Liver (tissue), 9 donors: ENCODE measurements around the gene FBLN1. TPM values are rescaled to one million over a fixed set of nuclear protein-coding genes. Genes with fewer than 3 reads are reported as not detected.
"Not testable (repeated sequence)": the region's sequence is repeated elsewhere in the genome, so short reads cannot be mapped to it uniquely, and the experiment has no call there.

Source experiments
- DNase-seq: peaks from one replicate; pipeline ENCODE4 v3.0.0-alpha.2; 2017; ENCODE audit warnings: low spot score
- H3K27ac ChIP-seq, 2 donors: one replicate each; pipeline ENCODE4 v1.7.0; 2013; ENCODE audit warnings: inconsistent platforms in 2 of 2, low read length in 2 of 2, control low read depth in 1 of 2, low read depth in 1 of 2, mild to moderate bottlenecking in 1 of 2
- H3K27me3 ChIP-seq, 4 donors: one replicate each; pipeline versions ENCODE4 v1.6.1 to v1.7.0; 2013; ENCODE audit warnings: low read length in 3 of 4, inconsistent platforms in 1 of 4, mild to moderate bottlenecking in 1 of 4, moderate library complexity in 1 of 4; ENCODE audit not compliant: control insufficient read depth in 4 of 4, insufficient read depth in 4 of 4
- H3K36me3 ChIP-seq, 4 donors: one replicate each; pipeline versions ENCODE4 v1.6.1 to v1.7.0; 2013; ENCODE audit warnings: low read length in 3 of 4, mild to moderate bottlenecking in 3 of 4, low read depth in 1 of 4, moderate library complexity in 1 of 4; ENCODE audit not compliant: control insufficient read depth in 4 of 4, insufficient read depth in 3 of 4
- H3K4me1 ChIP-seq, 4 donors: one replicate each; pipeline versions ENCODE4 v1.6.1 to v1.7.0; 2013; ENCODE audit warnings: low read length in 3 of 4, mild to moderate bottlenecking in 3 of 4, moderate library complexity in 1 of 4; ENCODE audit not compliant: control insufficient read depth in 4 of 4, insufficient read depth in 4 of 4
- H3K4me3 ChIP-seq, 3 donors: one replicate each; pipeline versions ENCODE4 v1.6.1 to v1.7.0; 2013; ENCODE audit warnings: low read length in 3 of 3, control low read depth in 1 of 3, low read depth in 1 of 3, mild to moderate bottlenecking in 1 of 3
- H3K9ac ChIP-seq, 2 donors: one replicate each; pipeline ENCODE4 v1.7.0; 2013; ENCODE audit warnings: low read length in 2 of 2, mild to moderate bottlenecking in 2 of 2, moderate library complexity in 2 of 2, control low read depth in 1 of 2, low read depth in 1 of 2
- H3K9me3 ChIP-seq, 4 donors: one replicate each; pipeline versions ENCODE4 v1.6.1 to v1.7.0; 2013; ENCODE audit warnings: low read length in 3 of 4; ENCODE audit not compliant: control insufficient read depth in 4 of 4
- EGR1 ChIP-seq, 2 donors: IDR thresholded peaks; 2 replicates each; pipeline ENCODE4 v1.6.1; 2016 to 2018; ENCODE audit warnings: antibody characterized with exemption in 2 of 2, low read depth in 2 of 2
- FOXA1 ChIP-seq: IDR thresholded peaks from 2 replicates; pipeline ENCODE4 v1.6.1; 2016; ENCODE audit warnings: antibody characterized with exemption
- FOXA2 ChIP-seq: IDR thresholded peaks from 2 replicates; pipeline ENCODE4 v1.6.1; 2016; ENCODE audit warnings: antibody characterized with exemption
- GABPA ChIP-seq, 2 donors: IDR thresholded peaks in 1 of 2; conservative IDR thresholded peaks in 1 of 2; 2 replicates each; pipeline ENCODE4 v1.6.1; 2016; ENCODE audit warnings: antibody characterized with exemption in 2 of 2, mild to moderate bottlenecking in 1 of 2, moderate library complexity in 1 of 2
- HNF4A ChIP-seq, 2 donors: conservative IDR thresholded peaks; 2 replicates each; pipeline ENCODE4 v1.6.1; 2016; ENCODE audit warnings: antibody characterized with exemption in 2 of 2, mild to moderate bottlenecking in 2 of 2
- HNF4G ChIP-seq: IDR thresholded peaks from 2 replicates; pipeline ENCODE4 v1.6.1; 2016; ENCODE audit warnings: antibody characterized with exemption
- JUND ChIP-seq, 2 donors: IDR thresholded peaks; 2 replicates each; pipeline ENCODE4 v1.6.1; 2016; ENCODE audit warnings: antibody characterized with exemption in 2 of 2
- NR2F2 ChIP-seq: IDR thresholded peaks from 2 replicates; pipeline ENCODE4 v1.6.1; 2016; ENCODE audit warnings: antibody characterized with exemption
- RAD21 ChIP-seq, 2 donors: IDR thresholded peaks; 2 replicates each; pipeline ENCODE4 v1.6.1; 2016; ENCODE audit warnings: antibody characterized with exemption in 2 of 2, mild to moderate bottlenecking in 2 of 2
- RXRA ChIP-seq, 2 donors: IDR thresholded peaks; 2 replicates each; pipeline ENCODE4 v1.6.1; 2017 to 2018; ENCODE audit warnings: antibody characterized with exemption in 2 of 2, mild to moderate bottlenecking in 1 of 2
- SP1 ChIP-seq: IDR thresholded peaks from 2 replicates; pipeline ENCODE4 v1.6.1; 2018; ENCODE audit warnings: antibody characterized with exemption, mild to moderate bottlenecking
- TAF1 ChIP-seq: conservative IDR thresholded peaks from 2 replicates; pipeline ENCODE4 v1.6.1; 2016; ENCODE audit warnings: antibody characterized with exemption, mild to moderate bottlenecking
- YY1 ChIP-seq: IDR thresholded peaks from 2 replicates; pipeline ENCODE4 v1.6.1; 2016; ENCODE audit warnings: antibody characterized with exemption, mild to moderate bottlenecking
- WGBS: extraction: QIAGEN DNeasy Blood & Tissue Kit; methylation state at CpG from one replicate; pipeline ENCODE4 v1.1.7; 2013; 5-methylcytosine and 5-hydroxymethylcytosine counted together
- polyA plus RNA-seq, 2 donors: library from polyadenylated mRNA; stranded (reverse) in 1 of 2; unstranded in 1 of 2; fragments of 200-250 nt in 1 of 2; fragments of >200 nt in 1 of 2; fragmentation: Nextera tagmentation in 1 of 2; extraction: Ambion mirVana in 1 of 2; gene quantifications; one replicate each; pipeline versions ENCODE4 v1.2.1 to v1.2.3, GENCODE V29; 2013 to 2015
- total RNA-seq, 2 donors: library from RNA; depleted of rRNA; stranded (reverse); fragments of >200 nt; gene quantifications; one replicate each; pipeline ENCODE4 v1.2.3, GENCODE V29; 2014
- TF ChIP-seq, protein P1 (sequence below): fragments of 150-350 bp; IDR thresholded peaks from 2 replicates; pipeline ENCODE4 v1.5.1; 2017; ENCODE audit warnings: improper control_type of control experiment, low read depth, low read length; ENCODE audit not compliant: missing input control
- TF ChIP-seq, protein P2 (sequence below): IDR thresholded peaks from 2 replicates; pipeline ENCODE4 v1.6.1; 2016; ENCODE audit warnings: antibody characterized with exemption
- TF ChIP-seq, protein P3 (sequence below): IDR thresholded peaks from 2 replicates; pipeline ENCODE4 v1.6.1; 2016; ENCODE audit warnings: antibody characterized with exemption
- TF ChIP-seq, protein P4 (sequence below): IDR thresholded peaks from 2 replicates; pipeline ENCODE4 v1.6.1; 2016; ENCODE audit warnings: antibody characterized with exemption, mild to moderate bottlenecking
- TF ChIP-seq, protein P5 (sequence below): IDR thresholded peaks from 2 replicates; pipeline ENCODE4 v1.6.1; 2016; ENCODE audit warnings: antibody characterized with exemption
- donor health status: healthy.
- donor health status: healthy.
- donor health status: healthy.
- donor health status: healthy.
- donor health status: healthy.

FBLN1 gene
- total and polyA plus RNA-seq, 4 donors, result 2.2 to 9.3 (median 6.3) TPM

DNA sequence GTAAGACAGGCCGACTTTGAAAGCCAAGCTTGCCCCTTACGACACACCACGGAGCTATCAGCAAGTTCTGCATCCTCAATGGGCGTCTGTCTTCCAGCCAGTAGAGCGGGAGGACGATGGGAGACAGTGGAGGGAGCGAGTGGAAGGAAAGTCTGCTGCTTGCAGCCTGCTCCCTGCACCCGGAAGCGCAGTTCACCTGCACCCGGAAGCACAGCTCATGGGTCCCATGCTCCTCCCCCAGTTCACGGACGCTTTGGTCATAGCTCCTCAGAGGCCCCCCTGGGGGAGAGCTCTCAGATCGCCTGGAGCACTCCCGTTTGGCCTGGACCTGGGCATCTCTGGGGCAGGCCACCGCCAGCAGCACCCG is 51.3 kb downstream of the FBLN1 start:
- H3K4me3 ChIP-seq, result no peak overlapping the region
- H3K9ac ChIP-seq, result no peak overlapping the region
- H3K9me3 ChIP-seq, result no peaks in the 10 kb centered on the region
- H3K27ac ChIP-seq, result no peak overlapping the region
- TF ChIP-seq FOXA2 (no peak), FOXA1 (no peak), RAD21 (IDR thresholded peaks at IDR 0.05) (no peak), SP1 (no peak), HNF4G (no peak)
- TF ChIP-seq, protein P1, sequence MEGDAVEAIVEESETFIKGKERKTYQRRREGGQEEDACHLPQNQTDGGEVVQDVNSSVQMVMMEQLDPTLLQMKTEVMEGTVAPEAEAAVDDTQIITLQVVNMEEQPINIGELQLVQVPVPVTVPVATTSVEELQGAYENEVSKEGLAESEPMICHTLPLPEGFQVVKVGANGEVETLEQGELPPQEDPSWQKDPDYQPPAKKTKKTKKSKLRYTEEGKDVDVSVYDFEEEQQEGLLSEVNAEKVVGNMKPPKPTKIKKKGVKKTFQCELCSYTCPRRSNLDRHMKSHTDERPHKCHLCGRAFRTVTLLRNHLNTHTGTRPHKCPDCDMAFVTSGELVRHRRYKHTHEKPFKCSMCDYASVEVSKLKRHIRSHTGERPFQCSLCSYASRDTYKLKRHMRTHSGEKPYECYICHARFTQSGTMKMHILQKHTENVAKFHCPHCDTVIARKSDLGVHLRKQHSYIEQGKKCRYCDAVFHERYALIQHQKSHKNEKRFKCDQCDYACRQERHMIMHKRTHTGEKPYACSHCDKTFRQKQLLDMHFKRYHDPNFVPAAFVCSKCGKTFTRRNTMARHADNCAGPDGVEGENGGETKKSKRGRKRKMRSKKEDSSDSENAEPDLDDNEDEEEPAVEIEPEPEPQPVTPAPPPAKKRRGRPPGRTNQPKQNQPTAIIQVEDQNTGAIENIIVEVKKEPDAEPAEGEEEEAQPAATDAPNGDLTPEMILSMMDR, result no peak
- TF ChIP-seq, protein P2, sequence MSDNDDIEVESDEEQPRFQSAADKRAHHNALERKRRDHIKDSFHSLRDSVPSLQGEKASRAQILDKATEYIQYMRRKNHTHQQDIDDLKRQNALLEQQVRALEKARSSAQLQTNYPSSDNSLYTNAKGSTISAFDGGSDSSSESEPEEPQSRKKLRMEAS, result no peak
- DNase-seq, result no peak
- WGBS, result 60% methylated on average over 16 of the region's 16 CpGs
- no peaks in the 10 kb centered on the region for H3K36me3 ChIP-seq
- peaks cover 0 to 7% (median 3%) of the 10 kb centered on the region in 4 donors for H3K4me1 ChIP-seq
- H3K27me3 ChIP-seq, result no peaks in the 10 kb centered on the region

DNA sequence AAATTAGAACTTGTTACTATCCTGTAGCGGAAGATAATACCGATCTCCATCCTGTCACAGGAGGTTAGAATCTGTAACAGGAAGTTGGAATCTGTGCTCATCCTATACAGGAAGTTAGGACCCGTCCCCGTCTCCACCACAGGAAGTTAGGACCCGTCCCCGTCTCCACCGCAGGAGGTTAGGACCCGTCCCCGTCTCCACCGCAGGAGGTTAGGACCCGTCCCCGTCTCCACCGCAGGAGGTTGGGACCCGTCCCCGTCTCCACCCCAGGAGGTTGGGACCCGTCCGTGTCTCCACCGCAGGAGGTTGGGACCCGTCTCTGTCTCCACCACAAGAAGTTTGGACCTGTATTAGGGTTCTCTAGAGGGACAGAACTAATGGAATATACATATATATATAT is 52.2 kb downstream of the FBLN1 start:
- TF ChIP-seq YY1 (no peak), RXRA (IDR thresholded peaks at IDR 0.05) (no peak), TAF1 (no peak), HNF4G (no peak), GABPA (IDR thresholded peaks at IDR 0.05 in 1 of 2, conservative IDR thresholded peaks at IDR 0.05 in 1 of 2) (no peak), FOXA1 (no peak), HNF4A (conservative IDR thresholded peaks at IDR 0.05) (no peak), SP1 (no peak), FOXA2 (no peak), EGR1 (IDR thresholded peaks at IDR 0.05; ENCODE audit: low read depth in 2 of 2) (no peak), NR2F2 (no peak), JUND (IDR thresholded peaks at IDR 0.05) (no peak), RAD21 (IDR thresholded peaks at IDR 0.05) (no peak)
- TF ChIP-seq, protein P3, sequence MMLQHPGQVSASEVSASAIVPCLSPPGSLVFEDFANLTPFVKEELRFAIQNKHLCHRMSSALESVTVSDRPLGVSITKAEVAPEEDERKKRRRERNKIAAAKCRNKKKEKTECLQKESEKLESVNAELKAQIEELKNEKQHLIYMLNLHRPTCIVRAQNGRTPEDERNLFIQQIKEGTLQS, result no peak
- TF ChIP-seq, protein P4, sequence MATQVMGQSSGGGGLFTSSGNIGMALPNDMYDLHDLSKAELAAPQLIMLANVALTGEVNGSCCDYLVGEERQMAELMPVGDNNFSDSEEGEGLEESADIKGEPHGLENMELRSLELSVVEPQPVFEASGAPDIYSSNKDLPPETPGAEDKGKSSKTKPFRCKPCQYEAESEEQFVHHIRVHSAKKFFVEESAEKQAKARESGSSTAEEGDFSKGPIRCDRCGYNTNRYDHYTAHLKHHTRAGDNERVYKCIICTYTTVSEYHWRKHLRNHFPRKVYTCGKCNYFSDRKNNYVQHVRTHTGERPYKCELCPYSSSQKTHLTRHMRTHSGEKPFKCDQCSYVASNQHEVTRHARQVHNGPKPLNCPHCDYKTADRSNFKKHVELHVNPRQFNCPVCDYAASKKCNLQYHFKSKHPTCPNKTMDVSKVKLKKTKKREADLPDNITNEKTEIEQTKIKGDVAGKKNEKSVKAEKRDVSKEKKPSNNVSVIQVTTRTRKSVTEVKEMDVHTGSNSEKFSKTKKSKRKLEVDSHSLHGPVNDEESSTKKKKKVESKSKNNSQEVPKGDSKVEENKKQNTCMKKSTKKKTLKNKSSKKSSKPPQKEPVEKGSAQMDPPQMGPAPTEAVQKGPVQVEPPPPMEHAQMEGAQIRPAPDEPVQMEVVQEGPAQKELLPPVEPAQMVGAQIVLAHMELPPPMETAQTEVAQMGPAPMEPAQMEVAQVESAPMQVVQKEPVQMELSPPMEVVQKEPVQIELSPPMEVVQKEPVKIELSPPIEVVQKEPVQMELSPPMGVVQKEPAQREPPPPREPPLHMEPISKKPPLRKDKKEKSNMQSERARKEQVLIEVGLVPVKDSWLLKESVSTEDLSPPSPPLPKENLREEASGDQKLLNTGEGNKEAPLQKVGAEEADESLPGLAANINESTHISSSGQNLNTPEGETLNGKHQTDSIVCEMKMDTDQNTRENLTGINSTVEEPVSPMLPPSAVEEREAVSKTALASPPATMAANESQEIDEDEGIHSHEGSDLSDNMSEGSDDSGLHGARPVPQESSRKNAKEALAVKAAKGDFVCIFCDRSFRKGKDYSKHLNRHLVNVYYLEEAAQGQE, result no peak
- TF ChIP-seq, protein P2, result no peak
- TF ChIP-seq, protein P5, sequence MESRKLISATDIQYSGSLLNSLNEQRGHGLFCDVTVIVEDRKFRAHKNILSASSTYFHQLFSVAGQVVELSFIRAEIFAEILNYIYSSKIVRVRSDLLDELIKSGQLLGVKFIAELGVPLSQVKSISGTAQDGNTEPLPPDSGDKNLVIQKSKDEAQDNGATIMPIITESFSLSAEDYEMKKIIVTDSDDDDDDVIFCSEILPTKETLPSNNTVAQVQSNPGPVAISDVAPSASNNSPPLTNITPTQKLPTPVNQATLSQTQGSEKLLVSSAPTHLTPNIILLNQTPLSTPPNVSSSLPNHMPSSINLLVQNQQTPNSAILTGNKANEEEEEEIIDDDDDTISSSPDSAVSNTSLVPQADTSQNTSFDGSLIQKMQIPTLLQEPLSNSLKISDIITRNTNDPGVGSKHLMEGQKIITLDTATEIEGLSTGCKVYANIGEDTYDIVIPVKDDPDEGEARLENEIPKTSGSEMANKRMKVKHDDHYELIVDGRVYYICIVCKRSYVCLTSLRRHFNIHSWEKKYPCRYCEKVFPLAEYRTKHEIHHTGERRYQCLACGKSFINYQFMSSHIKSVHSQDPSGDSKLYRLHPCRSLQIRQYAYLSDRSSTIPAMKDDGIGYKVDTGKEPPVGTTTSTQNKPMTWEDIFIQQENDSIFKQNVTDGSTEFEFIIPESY, result no peak
- TF ChIP-seq, protein P1, result no peak
- no peaks in the 10 kb centered on the region for H3K36me3 ChIP-seq
- H3K9me3 ChIP-seq, result peaks cover 0 to under 1% (median 0%) of the 10 kb centered on the region in 4 donors
- H3K4me3 ChIP-seq, result no peak overlapping the region
- no peak for DNase-seq
- H3K27me3 ChIP-seq, result no peaks in the 10 kb centered on the region
- peaks cover 0 to 7% (median 3%) of the 10 kb centered on the region in 4 donors for H3K4me1 ChIP-seq
- no peak overlapping the region for H3K9ac ChIP-seq
- H3K27ac ChIP-seq, result no peak overlapping the region
- WGBS, result 78% methylated on average over 19 of the region's 19 CpGs

DNA sequence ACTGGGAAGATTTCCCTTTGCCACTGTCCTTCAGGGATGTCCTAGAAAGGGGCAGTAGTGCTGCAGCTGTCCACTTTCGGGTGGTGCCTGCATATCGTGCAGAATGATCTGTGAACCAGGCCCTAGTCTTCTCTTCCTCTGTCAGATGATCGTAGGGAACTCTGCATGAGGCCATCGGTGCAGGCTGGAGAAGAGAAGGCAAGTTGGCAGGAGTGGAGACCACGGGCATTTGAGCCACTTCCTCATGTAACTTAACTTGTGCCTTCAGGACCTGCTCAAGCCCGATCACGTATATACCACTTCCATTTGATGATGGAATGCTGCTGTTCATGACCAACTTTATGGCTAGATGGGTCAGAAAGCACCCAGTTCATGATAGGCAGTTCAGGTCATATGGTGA is 55.2 kb downstream of the FBLN1 start:
- WGBS, result 84% methylated on average over 7 of the region's 7 CpGs
- H3K27me3 ChIP-seq, result not testable (repeated sequence)

More for the DNA sequence above, 55.2 kb downstream of the FBLN1 start:
- DNase-seq, H3K9me3 ChIP-seq, H3K27ac ChIP-seq, H3K4me1 ChIP-seq, H3K36me3 ChIP-seq, H3K9ac ChIP-seq, H3K4me3 ChIP-seq: not testable (repeated sequence)
